A673 (cell line): Measurements from ENCODE around the gene NUDT14. TPM values are rescaled to one million over a fixed set of nuclear protein-coding genes. Genes with fewer than 3 reads are reported as not detected.

Source experiments
- BruUV-seq: library from RNA; stranded (reverse); fragments of 400-500 nt; replicated peaks from 2 replicates; lab custom pipeline; 2021; lab: Mats Ljungman, UMichigan
- CTCF ChIA-PET: fragments of 300-600 bp; sonication (Branson Sonifier 250); formaldehyde crosslinking; loops from one replicate; lab custom pipeline; 2022; ENCODE audit warnings: antibody characterized with exemption; lab: Charles Lee
- POLR2A ChIA-PET: fragments of 300-600 bp; sonication (Branson Sonifier 250); formaldehyde crosslinking; loops from one replicate; lab custom pipeline; 2022; ENCODE audit warnings: antibody characterized with exemption; ENCODE audit not compliant: low non-redundant PET; lab: Charles Lee
- DNase-seq: peaks from one replicate; pipeline ENCODE4 v3.0.0-alpha.2; 2015; ENCODE audit warnings: low spot score
- H3K27ac ChIP-seq: fragments of 200-600 bp; sonication (generic); 2 replicates; pipeline ENCODE4 v1.5.1; 2016; ENCODE audit warnings: mixed run types, low read depth, mild to moderate bottlenecking, mixed read lengths, antibody characterized with exemption, low read length; ENCODE audit not compliant: poor library complexity, severe bottlenecking
- H3K27me3 ChIP-seq: fragments of 200-600 bp; sonication (generic); replicated peaks from 2 replicates; pipeline ENCODE4 v1.6.1; 2017; ENCODE audit warnings: mixed run types, low read depth, mild to moderate bottlenecking, mixed read lengths, antibody characterized with exemption, low read length; ENCODE audit not compliant: insufficient read depth, poor library complexity
- H3K36me3 ChIP-seq: fragments of 200-600 bp; sonication (generic); 2 replicates; pipeline ENCODE4 v1.6.1; 2016; ENCODE audit warnings: mixed run types, mild to moderate bottlenecking, mixed read lengths, antibody characterized with exemption, low read length; ENCODE audit not compliant: insufficient read depth, poor library complexity, severe bottlenecking
- H3K4me1 ChIP-seq: fragments of 200-600 bp; sonication (generic); 2 replicates; pipeline ENCODE4 v1.6.1; 2017; ENCODE audit warnings: mixed run types, mild to moderate bottlenecking, mixed read lengths, antibody characterized with exemption, low read length; ENCODE audit not compliant: insufficient read depth, poor library complexity, severe bottlenecking
- H3K4me3 ChIP-seq: fragments of 200-600 bp; sonication (generic); 2 replicates; pipeline ENCODE4 v1.5.1; 2016; ENCODE audit warnings: low read depth, mixed run types, mild to moderate bottlenecking, mixed read lengths, low read length; ENCODE audit not compliant: poor library complexity, severe bottlenecking
- H3K9me3 ChIP-seq: fragments of 200-600 bp; sonication (generic); 2 replicates; pipeline ENCODE4 v1.6.1; 2016; ENCODE audit warnings: mixed run types, low read depth, mild to moderate bottlenecking, mixed read lengths, antibody characterized with exemption, low read length; ENCODE audit not compliant: poor library complexity, severe bottlenecking
- EZH2 ChIP-seq: fragments of 200-600 bp; sonication (generic); IDR thresholded peaks from 2 replicates; pipeline ENCODE4 v1.6.1; 2017; ENCODE audit warnings: borderline replicate concordance, low read depth, mild to moderate bottlenecking, mixed read lengths, antibody characterized with exemption, low read length; ENCODE audit not compliant: poor library complexity, severe bottlenecking
- intact Hi-C: fragments of 100-400 bp; cut with micrococcal nuclease; formaldehyde crosslinking; loops from one replicate; pipeline ENCODE4 v1.10.0; 2022; ENCODE audit not compliant: unreplicated experiment
- total RNA-seq: library from RNA; stranded (reverse); gene quantifications from 2 replicates; pipeline ENCODE4 v1.2.3, GENCODE V29; 2021
- TF ChIP-seq, protein P1 (sequence below): fragments of 300-800, 200-600 bp; sonication (generic); conservative IDR thresholded peaks from 2 replicates; pipeline ENCODE4 v1.5.1; 2017; ENCODE audit warnings: low read depth, mild to moderate bottlenecking, antibody characterized with exemption, low read length, moderate library complexity, mixed read lengths

The NUDT14 gene
- total RNA-seq, 1 experiment from 2014 or later = 30.8 TPM

- no peaks in the 10 kb centered on the region for H3K36me3 ChIP-seq
- POLR2A ChIA-PET = no interaction called here
- CTCF ChIA-PET = interaction anchor here (0.5 kb wide), 1 partner anchor 376 kb away, joined by 5 read pairs; no protein-coding TSS in a partner anchor
- H3K9me3 ChIP-seq = no peaks in the 10 kb centered on the region
- peaks cover 4% of the 10 kb centered on the region for H3K4me1 ChIP-seq
- TF ChIP-seq, protein P1, sequence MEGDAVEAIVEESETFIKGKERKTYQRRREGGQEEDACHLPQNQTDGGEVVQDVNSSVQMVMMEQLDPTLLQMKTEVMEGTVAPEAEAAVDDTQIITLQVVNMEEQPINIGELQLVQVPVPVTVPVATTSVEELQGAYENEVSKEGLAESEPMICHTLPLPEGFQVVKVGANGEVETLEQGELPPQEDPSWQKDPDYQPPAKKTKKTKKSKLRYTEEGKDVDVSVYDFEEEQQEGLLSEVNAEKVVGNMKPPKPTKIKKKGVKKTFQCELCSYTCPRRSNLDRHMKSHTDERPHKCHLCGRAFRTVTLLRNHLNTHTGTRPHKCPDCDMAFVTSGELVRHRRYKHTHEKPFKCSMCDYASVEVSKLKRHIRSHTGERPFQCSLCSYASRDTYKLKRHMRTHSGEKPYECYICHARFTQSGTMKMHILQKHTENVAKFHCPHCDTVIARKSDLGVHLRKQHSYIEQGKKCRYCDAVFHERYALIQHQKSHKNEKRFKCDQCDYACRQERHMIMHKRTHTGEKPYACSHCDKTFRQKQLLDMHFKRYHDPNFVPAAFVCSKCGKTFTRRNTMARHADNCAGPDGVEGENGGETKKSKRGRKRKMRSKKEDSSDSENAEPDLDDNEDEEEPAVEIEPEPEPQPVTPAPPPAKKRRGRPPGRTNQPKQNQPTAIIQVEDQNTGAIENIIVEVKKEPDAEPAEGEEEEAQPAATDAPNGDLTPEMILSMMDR = no peak
- TF ChIP-seq EZH2 = no peak
- no peak overlapping the region for H3K4me3 ChIP-seq
- H3K27ac ChIP-seq = no peak overlapping the region
- intact Hi-C loops = loop anchor here (2.0 kb wide), 1 partner anchor 79 kb away; no protein-coding TSS in a partner anchor
- H3K27me3 ChIP-seq = no peaks in the 10 kb centered on the region
- no TSS peak for BruUV-seq
- DNase-seq = no peak
Measured at GRCh38 chr14:105201925-105202513, 20.9 kb upstream of the NUDT14 start.

DNA sequence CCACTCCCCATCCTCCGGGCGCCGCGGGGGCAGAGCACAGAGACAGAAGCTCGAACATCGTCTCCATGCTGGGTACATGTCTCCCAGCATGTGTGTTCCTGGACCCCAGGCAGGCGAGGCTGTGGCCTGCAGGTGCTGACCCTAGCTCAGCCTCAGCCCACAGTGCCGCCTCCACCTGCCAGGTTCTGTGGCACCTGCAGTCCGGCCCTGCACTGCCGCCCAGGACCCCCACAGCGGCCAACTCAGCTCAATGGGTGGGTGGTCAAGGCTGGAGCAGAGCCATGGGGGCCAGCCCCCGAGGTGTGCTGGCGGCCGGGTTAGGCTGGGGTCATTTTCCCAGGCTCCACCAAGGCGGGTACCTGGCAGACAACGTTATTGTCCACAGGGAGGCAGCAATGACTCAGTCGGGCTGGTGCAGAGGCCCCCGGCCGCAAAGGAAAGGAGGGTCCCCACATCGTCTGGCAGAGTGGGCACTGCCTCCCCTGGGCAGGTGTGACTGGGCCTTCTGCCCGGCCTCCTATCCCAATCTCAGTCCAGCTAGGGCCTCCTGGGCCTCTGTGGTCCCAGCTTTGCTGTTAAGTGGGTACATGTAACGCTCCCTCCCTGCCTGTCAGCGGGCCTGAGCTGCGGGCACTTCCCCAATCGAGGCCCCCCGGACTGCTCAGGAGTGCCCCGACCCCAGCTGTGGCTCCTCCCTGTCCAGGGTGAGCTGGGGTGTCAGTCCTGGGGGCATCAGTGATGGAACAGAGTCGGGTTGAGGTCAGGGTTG, 20.2 kb upstream of the NUDT14 start:
- BruUV-seq = no TSS peak
- Histone ChIP-seq H3K27me3 (no peaks in the 10 kb centered on the region), H3K4me1 (peaks cover 7% of the 10 kb centered on the region), H3K36me3 (no peaks in the 10 kb centered on the region), H3K9me3 (no peaks in the 10 kb centered on the region), H3K27ac (no peak overlapping the region), H3K4me3 (no peak overlapping the region)
- CTCF ChIA-PET = interaction anchor here (0.5 kb wide), 1 partner anchor 376 kb away, joined by 5 read pairs; no protein-coding TSS in a partner anchor
- TF ChIP-seq, protein P1 = no peak
- no peak for TF ChIP-seq EZH2
- POLR2A ChIA-PET = interaction anchor here (0.6 kb wide), 1 partner anchor 12 kb away, joined by 3 read pairs; no protein-coding TSS in a partner anchor
- intact Hi-C loops = no loop called here
- DNase-seq = no peak

DNA sequence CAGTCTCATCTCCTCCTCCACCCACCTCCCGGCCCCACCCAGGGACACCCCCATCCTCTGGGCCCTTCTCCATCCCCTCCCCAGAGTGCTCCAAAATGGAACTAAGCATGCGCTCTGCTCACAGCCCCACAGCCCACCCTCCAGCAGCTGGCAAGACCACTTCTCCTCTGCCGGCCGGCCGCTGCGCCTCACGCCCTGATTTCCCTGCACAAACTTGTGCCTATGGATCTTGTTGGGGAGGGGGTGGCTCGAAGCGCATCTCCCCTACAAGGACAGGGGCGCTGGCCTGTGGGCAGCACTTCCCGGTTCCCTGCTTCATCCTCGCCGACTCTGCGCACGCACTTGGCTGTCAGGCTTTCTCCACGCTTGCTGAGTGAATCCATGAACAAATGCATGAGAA, 19.5 kb upstream of the NUDT14 start:
- ChIA-PET POLR2A (interaction anchor here (0.6 kb wide), 1 partner anchor 11 kb away, joined by 3 read pairs; no protein-coding TSS in a partner anchor), CTCF (interaction anchor here (1.0 to 1.1 kb wide), 2 partner anchors 31 to 110 kb away, joined by 3 to 4 read pairs; no protein-coding TSS in a partner anchor)
- DNase-seq = no peak
- no TSS peak for BruUV-seq
- no peak for TF ChIP-seq EZH2
- Histone ChIP-seq H3K27me3 (no peaks in the 10 kb centered on the region), H3K4me1 (peaks cover 14% of the 10 kb centered on the region), H3K27ac (no peak overlapping the region), H3K36me3 (no peaks in the 10 kb centered on the region), H3K9me3 (no peaks in the 10 kb centered on the region), H3K4me3 (no peak overlapping the region)
- intact Hi-C loops = no loop called here
